IMR-90 (cell line): ENCODE measurements around the gene FH. TPM values are rescaled to one million over a fixed set of nuclear protein-coding genes. Genes with fewer than 3 reads are reported as not detected.

Experiments
- ATAC-seq: fragments of 200-7000 bp; cut with Tn5 transposase; 2 replicates; pipeline ENCODE4 v1.9.1; 2020; ENCODE audit warnings: low read depth, mild to moderate bottlenecking, moderate library complexity
- BruUV-seq: library from RNA; stranded (reverse); fragments of 400-500 nt; replicated peaks from 2 replicates; lab custom pipeline; 2021; lab: Mats Ljungman, UMichigan
- CTCF ChIA-PET: fragments of 300-600 bp; formaldehyde crosslinking; extraction: SDS; loops from one replicate; lab custom pipeline; 2021; ENCODE audit warnings: antibody characterized with exemption; lab: Yijun Ruan, JAX
- POLR2A ChIA-PET: fragments of 300-600 bp; sonication (Branson Sonifier 250); formaldehyde crosslinking; loops from one replicate; lab custom pipeline; 2022; ENCODE audit warnings: antibody characterized with exemption; ENCODE audit not compliant: unreplicated experiment; lab: Charles Lee
- DNase-seq: peaks from one replicate; pipeline ENCODE4 v3.0.0; 2013
- H2AFZ ChIP-seq: replicated peaks from 2 replicates; pipeline ENCODE3; 2013; ENCODE audit warnings: low read length, mild to moderate bottlenecking; ENCODE audit not compliant: poor library complexity
- H2AK5ac ChIP-seq: 2 replicates; pipeline ENCODE4 v1.6.1; 2013; ENCODE audit warnings: low read depth, low read length, inconsistent platforms
- H2AK9ac ChIP-seq: replicated peaks from 2 replicates; pipeline ENCODE3; 2013; ENCODE audit warnings: mild to moderate bottlenecking, low read depth, low read length, moderate library complexity; ENCODE audit not compliant: poor library complexity
- H2BK120ac ChIP-seq: 2 replicates; pipeline ENCODE4 v1.6.1; 2013; ENCODE audit warnings: low read depth, low read length, inconsistent platforms
- H2BK15ac ChIP-seq: 3 replicates; pipeline ENCODE4 v1.6.1; 2013; ENCODE audit warnings: low read depth, low read length, inconsistent platforms
- H2BK20ac ChIP-seq: 2 replicates; pipeline ENCODE4 v1.6.1; 2013; ENCODE audit warnings: low read depth, mild to moderate bottlenecking, inconsistent platforms, low read length, moderate library complexity
- H2BK5ac ChIP-seq: 2 replicates; pipeline ENCODE4 v1.6.1; 2013; ENCODE audit warnings: mild to moderate bottlenecking, low read depth, low read length, inconsistent platforms; ENCODE audit not compliant: poor library complexity, severe bottlenecking
- H3K14ac ChIP-seq: replicated peaks from 2 replicates; pipeline ENCODE4 v1.6.1; 2013; ENCODE audit warnings: low read depth, low read length, inconsistent platforms
- H3K18ac ChIP-seq: 2 replicates; pipeline ENCODE4 v1.6.1; 2013; ENCODE audit warnings: low read depth, low read length, control low read depth
- H3K23ac ChIP-seq: 2 replicates; pipeline ENCODE4 v1.6.1; 2013; ENCODE audit warnings: low read depth, low read length, inconsistent platforms
- H3K27ac ChIP-seq: 2 replicates; pipeline ENCODE4 v1.5.1; 2013; ENCODE audit warnings: mild to moderate bottlenecking, control low read depth, low read length; ENCODE audit not compliant: insufficient read depth
- H3K27me3 ChIP-seq: 2 replicates; pipeline ENCODE4 v1.6.1; 2013; ENCODE audit warnings: low read length; ENCODE audit not compliant: control insufficient read depth, insufficient read depth
- H3K36me3 ChIP-seq: 2 replicates; pipeline ENCODE4 v1.6.1; 2013; ENCODE audit warnings: low read length, mixed read lengths; ENCODE audit not compliant: control insufficient read depth, insufficient read depth
- H3K4ac ChIP-seq: 2 replicates; pipeline ENCODE4 v1.6.1; 2013; ENCODE audit warnings: low read depth, low read length, inconsistent platforms
- H3K4me1 ChIP-seq: 2 replicates; pipeline ENCODE4 v1.6.1; 2013; ENCODE audit warnings: low read length, mixed read lengths; ENCODE audit not compliant: control insufficient read depth, insufficient read depth
- H3K4me2 ChIP-seq: 2 replicates; pipeline ENCODE4 v1.6.1; 2013; ENCODE audit warnings: low read depth, mild to moderate bottlenecking, control low read depth, low read length, moderate library complexity
- H3K4me3 ChIP-seq: 2 replicates; pipeline ENCODE4 v1.5.1; 2013; ENCODE audit warnings: low read depth, mild to moderate bottlenecking, control low read depth, low read length, moderate library complexity; ENCODE audit not compliant: insufficient read depth
- H3K56ac ChIP-seq: 2 replicates; pipeline ENCODE4 v1.6.1; 2013; ENCODE audit warnings: low read length, inconsistent platforms; ENCODE audit not compliant: insufficient read depth; ENCODE audit errors: extremely low read depth
- H3K79me1 ChIP-seq, 2 experiments: 2 replicates each; pipeline ENCODE4 v1.6.1; 2013; ENCODE audit warnings: low read length in 2 of 2, inconsistent platforms in 1 of 2, low read depth in 1 of 2
- H3K9ac ChIP-seq: 2 replicates; pipeline ENCODE4 v1.6.1; 2013; ENCODE audit warnings: low read depth, low read length, control low read depth
- H3K9me1 ChIP-seq: 2 replicates; pipeline ENCODE4 v1.6.1; 2013; ENCODE audit warnings: low read length, inconsistent platforms; ENCODE audit not compliant: insufficient read depth
- H3K9me3 ChIP-seq: 2 replicates; pipeline ENCODE4 v1.6.1; 2013; ENCODE audit warnings: low read length; ENCODE audit not compliant: control insufficient read depth, insufficient read depth
- H4K20me1 ChIP-seq: 2 replicates; pipeline ENCODE4 v1.6.1; 2013; ENCODE audit warnings: low read length, inconsistent platforms; ENCODE audit not compliant: insufficient read depth
- H4K5ac ChIP-seq: 2 replicates; pipeline ENCODE4 v1.6.1; 2013; ENCODE audit warnings: mild to moderate bottlenecking, low read depth, low read length, control low read depth
- H4K8ac ChIP-seq, 2 experiments: 2 replicates each; pipeline ENCODE4 v1.6.1; 2013; ENCODE audit warnings: low read depth in 2 of 2, low read length in 2 of 2, control low read depth in 1 of 2, inconsistent platforms in 1 of 2
- H4K91ac ChIP-seq: 2 replicates; pipeline ENCODE4 v1.6.1; 2013; ENCODE audit warnings: low read depth, low read length, inconsistent platforms; ENCODE audit not compliant: insufficient read depth
- BHLHE40 ChIP-seq: fragments of 150-350 bp; IDR thresholded peaks from 2 replicates; pipeline ENCODE4 v1.6.1; 2016; ENCODE audit warnings: mild to moderate bottlenecking, low read depth, low read length
- CHD1 ChIP-seq: IDR thresholded peaks from 2 replicates; pipeline ENCODE4 v1.6.1; 2012; ENCODE audit warnings: low read depth, low read length, improper control_type of control experiment
- FOS ChIP-seq: fragments of 150-350 bp; IDR thresholded peaks from 2 replicates; pipeline ENCODE4 v1.6.1; 2016; ENCODE audit warnings: low read depth, low read length
- MAZ ChIP-seq: IDR thresholded peaks from 2 replicates; pipeline ENCODE4 v1.6.1; 2012; ENCODE audit warnings: low read depth, mild to moderate bottlenecking, low read length, improper control_type of control experiment, moderate library complexity, borderline replicate concordance
- MXI1 ChIP-seq: IDR thresholded peaks from 2 replicates; pipeline ENCODE4 v1.6.1; 2012; ENCODE audit warnings: low read depth, mild to moderate bottlenecking, low read length, moderate library complexity, borderline replicate concordance
- NFE2L2 ChIP-seq: fragments of 150-350 bp; IDR thresholded peaks from 2 replicates; pipeline ENCODE4 v1.6.1; 2016; ENCODE audit warnings: low read depth, mild to moderate bottlenecking, low read length
- SMC3 ChIP-seq: fragments of 150-350 bp; IDR thresholded peaks from 2 replicates; pipeline ENCODE4 v1.6.1; 2016; ENCODE audit warnings: low read depth, mild to moderate bottlenecking, antibody characterized with exemption, low read length, moderate library complexity
- USF2 ChIP-seq: fragments of 150-350 bp; IDR thresholded peaks from 2 replicates; pipeline ENCODE4 v1.6.1; 2017; ENCODE audit warnings: mild to moderate bottlenecking, antibody characterized with exemption, low read length, low read depth
- WGBS, 2 experiments: methylation state at CpG; one replicate each; pipeline versions ENCODE4 v1.1.5 to v1.1.7; 2013; ENCODE audit warnings: missing lambda C conversion rate in 2 of 2; ENCODE audit not compliant: insufficient read length in 1 of 2; ENCODE audit errors: extremely low coverage in 2 of 2; 5-methylcytosine and 5-hydroxymethylcytosine counted together
- dilution Hi-C: fragments of 300-500 bp; cut with HindIII; formaldehyde crosslinking; loops from one replicate; pipeline ENCODE4 v1.14.3; 2018; ENCODE audit warnings: low sequenced_read_pairs; ENCODE audit not compliant: unreplicated experiment
- in situ Hi-C: fragments of 300-500 bp; cut with MboI; formaldehyde crosslinking; loops from 3 replicates; pipeline ENCODE4 v1.14.3; 2019; ENCODE audit warnings: low sequenced_read_pairs, inconsistent platforms, mixed read lengths
- intact Hi-C: fragments of 100-400 bp; cut with micrococcal nuclease; formaldehyde crosslinking; loops from 2 replicates; pipeline ENCODE4 v1.10.0; 2022
- polyA plus RNA-seq, 3 experiments: library from polyadenylated mRNA; depleted of rRNA; stranded (reverse); fragments of >200 nt; gene quantifications; 2 replicates each; pipeline ENCODE4 v1.2.3, GENCODE V29; 2012; ENCODE audit warnings: low replicate concordance in 1 of 3
- total RNA-seq: library from RNA; depleted of rRNA; stranded (reverse); fragments of >200 nt; gene quantifications from 2 replicates; pipeline ENCODE4 v1.2.3, GENCODE V29; 2012
- TF ChIP-seq, protein P1 (sequence below): fragments of 150-350 bp; IDR thresholded peaks from 2 replicates; pipeline ENCODE4 v1.6.1; 2016; ENCODE audit warnings: low read depth, mild to moderate bottlenecking, low read length, moderate library complexity, borderline replicate concordance
- TF ChIP-seq, protein P2 (sequence below): conservative IDR thresholded peaks from 2 replicates; pipeline ENCODE4 v1.5.1; 2012; ENCODE audit warnings: mild to moderate bottlenecking, low read depth, low read length, improper control_type of control experiment

The FH gene
- total and polyA plus RNA-seq, 2 of the 4 experiments (the other 2 are of a cell fraction) = 75.5 to 78.7 TPM

GRCh38 chr1:241527146-241527545 is 7.6 kb upstream of the FH start (continued):
- TF ChIP-seq MXI1 (no peak), BHLHE40 (no peak), MAZ (no peak), NFE2L2 (no peak)
- TF ChIP-seq, protein P1, sequence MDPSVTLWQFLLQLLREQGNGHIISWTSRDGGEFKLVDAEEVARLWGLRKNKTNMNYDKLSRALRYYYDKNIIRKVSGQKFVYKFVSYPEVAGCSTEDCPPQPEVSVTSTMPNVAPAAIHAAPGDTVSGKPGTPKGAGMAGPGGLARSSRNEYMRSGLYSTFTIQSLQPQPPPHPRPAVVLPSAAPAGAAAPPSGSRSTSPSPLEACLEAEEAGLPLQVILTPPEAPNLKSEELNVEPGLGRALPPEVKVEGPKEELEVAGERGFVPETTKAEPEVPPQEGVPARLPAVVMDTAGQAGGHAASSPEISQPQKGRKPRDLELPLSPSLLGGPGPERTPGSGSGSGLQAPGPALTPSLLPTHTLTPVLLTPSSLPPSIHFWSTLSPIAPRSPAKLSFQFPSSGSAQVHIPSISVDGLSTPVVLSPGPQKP = no peak

GRCh38 chr1:241525026-241525425 is 5.5 kb upstream of the FH start:
- Histone ChIP-seq H3K4me2 (no peak overlapping the region), H2AFZ (no peak overlapping the region), H4K8ac (no peak overlapping the region), H2AK5ac (no peak overlapping the region), H3K56ac (no peak overlapping the region), H2AK9ac (no peak overlapping the region), H3K14ac (no peak overlapping the region), H3K9me1 (no peaks in the 10 kb centered on the region), H4K5ac (no peak overlapping the region), H3K9ac (no peak overlapping the region), H3K18ac (no peak overlapping the region), H3K9me3 (no peaks in the 10 kb centered on the region), H4K91ac (no peak overlapping the region), H3K36me3 (no peaks in the 10 kb centered on the region), H2BK120ac (no peak overlapping the region), H2BK20ac (no peak overlapping the region), H3K27ac (no peak overlapping the region), H3K4ac (no peak overlapping the region), H3K27me3 (peaks cover 18% of the 10 kb centered on the region), H3K4me3 (no peak overlapping the region), H3K79me1 (no peaks in the 10 kb centered on the region), H4K20me1 (no peaks in the 10 kb centered on the region), H3K4me1 (no peaks in the 10 kb centered on the region), H2BK15ac (no peak overlapping the region), H3K23ac (no peak overlapping the region), H2BK5ac (no peak overlapping the region)
- ChIA-PET POLR2A (no interaction called here), CTCF (no interaction called here)
- intact Hi-C loops = no loop called here
- BruUV-seq = no TSS peak
- dilution Hi-C loops = no loop called here
- TF ChIP-seq, protein P2, sequence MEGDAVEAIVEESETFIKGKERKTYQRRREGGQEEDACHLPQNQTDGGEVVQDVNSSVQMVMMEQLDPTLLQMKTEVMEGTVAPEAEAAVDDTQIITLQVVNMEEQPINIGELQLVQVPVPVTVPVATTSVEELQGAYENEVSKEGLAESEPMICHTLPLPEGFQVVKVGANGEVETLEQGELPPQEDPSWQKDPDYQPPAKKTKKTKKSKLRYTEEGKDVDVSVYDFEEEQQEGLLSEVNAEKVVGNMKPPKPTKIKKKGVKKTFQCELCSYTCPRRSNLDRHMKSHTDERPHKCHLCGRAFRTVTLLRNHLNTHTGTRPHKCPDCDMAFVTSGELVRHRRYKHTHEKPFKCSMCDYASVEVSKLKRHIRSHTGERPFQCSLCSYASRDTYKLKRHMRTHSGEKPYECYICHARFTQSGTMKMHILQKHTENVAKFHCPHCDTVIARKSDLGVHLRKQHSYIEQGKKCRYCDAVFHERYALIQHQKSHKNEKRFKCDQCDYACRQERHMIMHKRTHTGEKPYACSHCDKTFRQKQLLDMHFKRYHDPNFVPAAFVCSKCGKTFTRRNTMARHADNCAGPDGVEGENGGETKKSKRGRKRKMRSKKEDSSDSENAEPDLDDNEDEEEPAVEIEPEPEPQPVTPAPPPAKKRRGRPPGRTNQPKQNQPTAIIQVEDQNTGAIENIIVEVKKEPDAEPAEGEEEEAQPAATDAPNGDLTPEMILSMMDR = no peak
- no peak for TF ChIP-seq MAZ
- TF ChIP-seq FOS = no peak
- no peak for TF ChIP-seq USF2
- TF ChIP-seq, protein P1 = no peak
- no peak for TF ChIP-seq NFE2L2
- no peak for TF ChIP-seq SMC3
- no peak for TF ChIP-seq CHD1
- no CpG with 5 or more reads among the region's 3 CpGs for WGBS, 2 experiments
- no peak for ATAC-seq
- in situ Hi-C loops = loop anchor here (25.0 kb wide), 1 partner anchor 462 kb away; the partner anchor contains the start of gene MAP1LC3C
- no peak for DNase-seq
